AG09309 (cell line): ENCODE measurements around the gene FIBCD1.

Source experiments
- DNase-seq: peaks from one replicate; pipeline ENCODE4 v3.0.0-alpha.2; 2010; ENCODE audit warnings: low read depth
- H3K4me3 ChIP-seq: 2 replicates; pipeline ENCODE4 v1.5.1; 2011; ENCODE audit warnings: mild to moderate bottlenecking, low read depth, low read length, moderate library complexity; ENCODE audit not compliant: control insufficient read depth
- TF ChIP-seq, protein P1 (sequence below): IDR thresholded peaks from 2 replicates; pipeline ENCODE4 v1.5.1; 2011; ENCODE audit warnings: mild to moderate bottlenecking, low read depth, low read length, inconsistent platforms; ENCODE audit not compliant: insufficient read depth, control insufficient read depth; ENCODE audit errors: missing control alignments

FIBCD1 gene

DNA sequence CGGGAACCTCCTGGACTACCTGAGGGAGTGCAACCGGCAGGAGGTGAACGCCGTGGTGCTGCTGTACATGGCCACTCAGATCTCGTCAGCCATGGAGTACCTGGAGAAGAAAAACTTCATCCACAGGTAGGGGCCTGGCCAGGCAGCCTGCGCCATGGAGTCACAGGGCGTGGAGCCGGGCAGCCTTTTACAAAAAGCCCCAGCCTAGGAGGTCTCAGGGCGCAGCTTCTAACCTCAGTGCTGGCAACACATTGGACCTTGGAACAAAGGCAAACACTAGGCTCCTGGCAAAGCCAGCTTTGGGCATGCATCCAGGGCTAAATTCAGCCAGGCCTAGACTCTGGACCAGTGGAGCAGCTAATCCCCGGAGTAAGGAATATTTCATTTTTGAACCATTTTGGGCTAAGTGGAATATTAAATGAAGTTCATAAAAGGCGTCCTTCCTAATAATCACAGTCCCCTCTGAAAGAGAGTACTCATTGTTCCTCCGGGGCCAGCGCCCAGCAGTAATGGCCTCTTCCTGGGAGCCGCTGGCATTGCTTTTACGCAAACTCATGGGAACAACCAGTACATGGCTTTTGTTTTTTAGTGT lies 66.0 kb downstream of the FIBCD1 start:
- DNase-seq: no peak
- H3K4me3 ChIP-seq: no peak overlapping the region
- TF ChIP-seq, protein P1, sequence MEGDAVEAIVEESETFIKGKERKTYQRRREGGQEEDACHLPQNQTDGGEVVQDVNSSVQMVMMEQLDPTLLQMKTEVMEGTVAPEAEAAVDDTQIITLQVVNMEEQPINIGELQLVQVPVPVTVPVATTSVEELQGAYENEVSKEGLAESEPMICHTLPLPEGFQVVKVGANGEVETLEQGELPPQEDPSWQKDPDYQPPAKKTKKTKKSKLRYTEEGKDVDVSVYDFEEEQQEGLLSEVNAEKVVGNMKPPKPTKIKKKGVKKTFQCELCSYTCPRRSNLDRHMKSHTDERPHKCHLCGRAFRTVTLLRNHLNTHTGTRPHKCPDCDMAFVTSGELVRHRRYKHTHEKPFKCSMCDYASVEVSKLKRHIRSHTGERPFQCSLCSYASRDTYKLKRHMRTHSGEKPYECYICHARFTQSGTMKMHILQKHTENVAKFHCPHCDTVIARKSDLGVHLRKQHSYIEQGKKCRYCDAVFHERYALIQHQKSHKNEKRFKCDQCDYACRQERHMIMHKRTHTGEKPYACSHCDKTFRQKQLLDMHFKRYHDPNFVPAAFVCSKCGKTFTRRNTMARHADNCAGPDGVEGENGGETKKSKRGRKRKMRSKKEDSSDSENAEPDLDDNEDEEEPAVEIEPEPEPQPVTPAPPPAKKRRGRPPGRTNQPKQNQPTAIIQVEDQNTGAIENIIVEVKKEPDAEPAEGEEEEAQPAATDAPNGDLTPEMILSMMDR: no peak

DNA sequence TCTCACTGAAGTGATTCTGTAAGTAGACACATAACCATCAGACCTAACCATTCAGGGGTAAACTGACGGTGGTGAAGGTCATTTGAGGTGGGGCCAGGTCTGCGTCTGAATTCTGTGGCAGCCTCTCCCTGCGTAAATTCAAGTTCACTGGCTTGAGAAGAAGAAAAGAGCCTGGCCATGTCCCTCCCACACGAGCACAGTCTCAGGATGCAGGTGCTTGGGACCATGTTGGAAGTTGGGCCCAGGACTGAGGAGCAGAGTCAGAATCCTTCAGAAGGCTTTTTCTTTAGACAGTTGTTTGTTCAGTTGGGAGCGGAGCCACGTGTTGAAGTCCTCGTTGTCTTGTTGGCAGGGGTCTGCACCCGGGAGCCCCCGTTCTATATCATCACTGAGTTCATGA lies 66.5 kb downstream of the FIBCD1 start:
- no peak for DNase-seq
- TF ChIP-seq, protein P1: no peak
- no peak overlapping the region for H3K4me3 ChIP-seq

DNA sequence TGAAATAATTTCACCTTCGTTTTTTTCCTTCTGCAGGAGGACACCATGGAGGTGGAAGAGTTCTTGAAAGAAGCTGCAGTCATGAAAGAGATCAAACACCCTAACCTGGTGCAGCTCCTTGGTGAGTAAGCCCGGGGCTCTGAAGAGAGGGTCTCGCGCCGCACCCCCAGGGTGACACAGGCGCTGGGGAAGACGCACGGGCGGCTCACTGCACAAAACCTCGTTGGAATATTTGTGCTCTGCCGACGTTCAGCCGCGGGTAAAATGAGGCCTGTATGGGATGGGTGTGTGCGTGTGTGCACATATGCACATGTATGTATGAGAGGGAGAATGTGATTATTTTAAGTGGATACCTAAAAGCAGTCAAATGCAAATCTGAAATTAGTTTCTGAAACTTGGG lies 67.0 kb downstream of the FIBCD1 start:
- H3K4me3 ChIP-seq: no peak overlapping the region
- TF ChIP-seq, protein P1: no peak
- DNase-seq: no peak

DNA sequence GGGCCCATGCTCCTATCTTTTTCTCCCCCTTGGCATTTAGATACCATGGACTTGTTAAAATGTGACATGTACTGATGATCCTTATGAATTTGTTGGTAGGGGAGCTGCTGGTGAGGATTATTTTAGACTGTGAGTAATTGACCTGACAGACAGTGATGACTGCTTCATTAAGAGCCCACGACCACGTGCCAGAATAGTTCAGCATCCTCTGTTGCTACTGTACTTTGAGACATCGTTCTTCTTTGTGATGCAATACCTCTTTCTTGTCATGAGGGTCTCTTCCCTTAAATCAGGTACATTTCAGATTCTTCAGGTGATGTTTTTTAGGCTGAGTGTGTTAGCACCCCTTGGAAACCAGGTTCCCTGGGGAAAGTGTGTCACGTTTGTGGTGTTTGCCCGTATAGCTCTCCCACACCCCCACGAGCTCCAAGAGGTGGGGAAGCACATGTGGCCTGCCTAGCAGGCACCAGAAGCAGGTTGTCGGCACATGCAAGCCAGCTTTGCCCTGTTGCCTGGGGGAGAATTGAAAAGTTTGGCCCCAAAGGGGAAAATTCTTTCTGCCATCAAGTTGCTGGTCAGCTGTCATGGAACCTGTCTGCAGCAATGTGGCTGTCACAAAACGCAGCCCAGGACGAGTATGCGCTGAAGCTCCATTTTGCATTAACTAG lies 67.5 kb downstream of the FIBCD1 start:
- TF ChIP-seq, protein P1: no peak
- DNase-seq: no peak
- no peak overlapping the region for H3K4me3 ChIP-seq

DNA sequence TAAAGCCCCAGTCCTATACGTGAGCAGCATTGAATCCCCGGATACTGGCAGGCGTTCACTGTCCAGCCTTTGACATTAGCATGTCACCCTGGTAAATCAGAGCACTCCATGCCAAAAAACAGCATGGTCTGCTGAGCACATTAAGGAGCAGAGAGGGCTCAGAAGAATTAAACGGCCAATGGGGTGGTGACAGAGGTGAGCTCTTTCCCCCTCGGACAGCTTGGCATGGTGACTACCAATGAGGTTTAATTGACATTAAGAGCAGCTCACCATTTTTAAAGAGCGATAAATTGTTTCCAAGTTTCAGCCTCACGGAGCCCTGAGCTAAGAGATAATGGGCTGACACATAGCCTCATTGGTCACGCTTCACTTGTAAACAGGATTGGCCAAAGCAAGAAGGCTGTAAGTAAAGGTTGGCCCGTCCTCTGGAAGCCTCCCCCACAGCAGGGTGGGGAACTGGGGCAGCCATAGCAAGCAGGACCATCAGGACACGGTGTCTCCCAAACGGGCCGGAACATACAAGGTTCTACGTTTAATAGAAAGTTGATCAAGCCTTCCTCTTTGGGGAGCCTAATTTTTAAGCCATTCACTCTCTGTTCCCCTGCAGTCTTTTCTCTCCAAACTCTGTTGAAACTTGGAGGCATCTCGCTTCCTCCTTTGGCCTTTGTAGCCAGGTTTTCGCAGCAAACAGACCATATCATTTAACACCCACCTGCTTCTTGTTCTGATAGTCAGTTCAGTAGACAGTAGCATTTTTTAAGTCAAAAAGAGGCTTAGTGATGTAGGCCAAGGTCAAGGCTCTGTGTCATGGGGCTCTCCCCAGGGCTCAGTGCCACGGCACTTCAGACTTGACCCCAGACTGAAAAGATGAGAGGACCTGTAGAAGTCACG lies 68.3 kb downstream of the FIBCD1 start:
- H3K4me3 ChIP-seq: no peak overlapping the region
- TF ChIP-seq, protein P1: no peak
- no peak for DNase-seq

DNA sequence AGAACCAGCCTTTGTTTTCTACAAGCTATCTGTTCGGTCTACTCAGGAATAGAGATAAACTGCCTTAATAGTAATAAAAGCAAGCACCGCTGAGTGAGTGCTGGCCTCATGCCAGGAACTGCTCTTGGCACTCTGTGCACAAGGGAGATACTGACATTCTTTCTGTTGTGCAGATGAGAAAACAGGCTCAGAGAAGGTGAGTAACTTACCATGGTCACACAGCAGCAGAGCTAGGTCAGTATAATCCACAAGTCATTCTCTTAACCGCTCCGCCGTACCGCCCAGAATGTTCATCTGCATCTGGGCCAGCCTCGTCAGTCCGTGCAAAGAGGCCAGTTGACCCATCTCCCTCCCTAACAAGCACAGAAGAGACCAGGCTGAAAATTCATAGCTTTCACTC lies 69.8 kb downstream of the FIBCD1 start:
- no peak overlapping the region for H3K4me3 ChIP-seq
- TF ChIP-seq, protein P1: no peak
- no peak for DNase-seq
